Mesendoderm (in vitro differentiated cells): Measurements from ENCODE around the gene IQCM. TPM values are rescaled to one million over a fixed set of nuclear protein-coding genes. Genes with fewer than 3 reads are reported as not detected.

Experiments
- DNase-seq: peaks from one replicate; pipeline ENCODE4 v3.0.0; 2013
- H2AK5ac ChIP-seq: 2 replicates; pipeline ENCODE4 v1.6.1; 2013; ENCODE audit warnings: low read length, inconsistent platforms
- H2BK120ac ChIP-seq: 2 replicates; pipeline ENCODE4 v1.6.1; 2013; ENCODE audit warnings: low read depth, mild to moderate bottlenecking, low read length, moderate library complexity, mixed read lengths
- H2BK15ac ChIP-seq: replicated peaks from 2 replicates; pipeline ENCODE4 v1.6.1; 2013; ENCODE audit warnings: low read depth, mild to moderate bottlenecking, moderate library complexity
- H2BK5ac ChIP-seq: 2 replicates; pipeline ENCODE4 v1.6.1; 2013; ENCODE audit warnings: low read length, inconsistent platforms
- H3K18ac ChIP-seq: 2 replicates; pipeline ENCODE4 v1.6.1; 2013; ENCODE audit warnings: mild to moderate bottlenecking, low read length, mixed read lengths
- H3K23ac ChIP-seq: one replicate; pipeline ENCODE4 v1.6.1; 2013; ENCODE audit warnings: low read length
- H3K27ac ChIP-seq: 2 replicates; pipeline ENCODE4 v1.5.1; 2013; ENCODE audit warnings: low read depth, mild to moderate bottlenecking, inconsistent platforms, low read length, moderate library complexity
- H3K27me3 ChIP-seq: 2 replicates; pipeline ENCODE4 v1.6.1; 2013; ENCODE audit warnings: low read length, control low read depth, mild to moderate bottlenecking, inconsistent platforms; ENCODE audit not compliant: insufficient read depth, poor library complexity
- H3K36me3 ChIP-seq: 2 replicates; pipeline ENCODE4 v1.6.1; 2013; ENCODE audit warnings: low read length, inconsistent platforms; ENCODE audit not compliant: control insufficient read depth, insufficient read depth
- H3K4ac ChIP-seq: one replicate; pipeline ENCODE4 v1.6.1; 2013; ENCODE audit warnings: low read depth, mild to moderate bottlenecking, low read length, moderate library complexity
- H3K4me1 ChIP-seq: 2 replicates; pipeline ENCODE4 v1.6.1; 2013; ENCODE audit warnings: low read depth, low read length, inconsistent platforms; ENCODE audit not compliant: control insufficient read depth
- H3K4me2 ChIP-seq: 2 replicates; pipeline ENCODE4 v1.6.1; 2013; ENCODE audit warnings: low read length
- H3K4me3 ChIP-seq: 2 replicates; pipeline ENCODE4 v1.5.1; 2013; ENCODE audit warnings: mild to moderate bottlenecking, low read length
- H3K56ac ChIP-seq: one replicate; pipeline ENCODE4 v1.6.1; 2013; ENCODE audit warnings: low read length
- H3K79me1 ChIP-seq: 2 replicates; pipeline ENCODE4 v1.6.1; 2013; ENCODE audit warnings: low read length, inconsistent platforms
- H3K79me2 ChIP-seq: 2 replicates; pipeline ENCODE4 v1.6.1; 2013; ENCODE audit warnings: mild to moderate bottlenecking, low read length; ENCODE audit not compliant: control insufficient read depth, insufficient read depth
- H3K9ac ChIP-seq: 2 replicates; pipeline ENCODE4 v1.6.1; 2013; ENCODE audit warnings: low read length, inconsistent platforms
- H4K5ac ChIP-seq: one replicate; pipeline ENCODE4 v1.6.1; 2013; ENCODE audit warnings: low read length
- H4K8ac ChIP-seq: one replicate; pipeline ENCODE4 v1.6.1; 2013; ENCODE audit warnings: low read depth, mild to moderate bottlenecking, control low read depth, low read length, moderate library complexity
- WGBS: extraction: QIAGEN DNeasy Blood & Tissue Kit; methylation state at CpG from one replicate; pipeline ENCODE4 v1.1.7; 2013; ENCODE audit warnings: low lambda C conversion rate, missing lambda C conversion rate; ENCODE audit not compliant: insufficient coverage; ENCODE audit errors: extremely low coverage; 5-methylcytosine and 5-hydroxymethylcytosine counted together
- polyA plus RNA-seq, 2 experiments: library from polyadenylated mRNA; stranded (reverse); fragments of 200-250 nt; gene quantifications; one replicate each; pipeline ENCODE4 v1.2.3, GENCODE V29; 2013

Gene IQCM, protein sequence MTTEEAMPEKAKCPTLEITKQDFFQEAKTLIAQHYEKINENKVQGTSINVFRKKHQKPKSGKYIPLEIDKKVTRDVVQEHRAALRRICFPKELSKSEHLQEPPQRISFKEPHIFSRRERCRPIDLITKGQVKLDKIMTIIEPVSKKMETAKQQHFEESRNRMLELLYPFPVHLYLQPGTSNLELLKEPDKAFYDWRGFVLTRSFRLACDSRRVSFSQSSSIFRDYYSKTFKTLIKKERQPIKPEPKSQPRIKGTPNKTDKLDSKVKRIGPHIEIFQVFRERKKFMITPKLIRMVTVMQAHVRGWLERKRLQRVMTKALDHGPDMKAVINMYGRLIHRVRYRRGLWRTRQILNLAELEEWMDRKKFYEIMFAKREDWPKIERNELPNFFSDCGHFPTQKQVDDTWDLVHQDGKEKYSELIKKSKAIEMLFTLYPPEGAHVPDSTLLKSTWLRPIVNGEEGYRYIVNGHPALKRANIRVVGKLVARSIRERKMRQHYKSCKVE
- not detected for polyA plus RNA-seq (2013, experiment 1 of 2)
- polyA plus RNA-seq (2013, experiment 2 of 2) = not detected

DNA sequence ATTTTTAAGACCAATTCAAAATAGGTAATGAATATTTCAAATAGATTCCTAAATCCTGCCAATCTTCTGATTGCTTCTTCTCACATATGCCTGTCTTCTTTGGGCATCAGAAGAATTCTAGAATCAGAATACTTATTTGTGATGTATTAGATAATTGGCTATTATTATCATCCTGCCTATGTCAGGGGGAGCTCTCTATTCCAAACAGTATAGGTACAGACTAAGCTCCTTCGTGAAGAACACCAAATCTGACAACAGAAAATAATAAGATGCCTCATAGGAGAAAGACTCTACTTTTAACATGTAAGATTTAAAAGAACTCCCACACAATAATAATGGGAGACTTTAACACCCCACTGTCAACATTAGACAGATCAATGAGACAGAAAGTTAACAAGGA lies at the start of gene IQCM:
Gene IQCM (minus strand): TSS at position 101 of the 400 bp plus-strand sequence. CDS start 73,152 bp downstream, outside the sequence.
- Histone ChIP-seq H3K18ac (no peak within 1 kb of the TSS), H3K4me2 (no peak within 1 kb of the TSS), H3K56ac (no peak within 1 kb of the TSS), H4K5ac (no peak within 1 kb of the TSS), H3K36me3 (no peaks in the 10 kb centered on the region), H3K9ac (no peak within 1 kb of the TSS), H3K4me3 (no peak within 1 kb of the TSS), H3K4ac (no peak within 1 kb of the TSS), H4K8ac (no peak within 1 kb of the TSS), H3K79me2 (no peaks in the 10 kb centered on the region), H3K79me1 (no peaks in the 10 kb centered on the region), H2BK120ac (no peak within 1 kb of the TSS), H2BK15ac (no peak within 1 kb of the TSS), H3K27me3 (no peaks in the 10 kb centered on the region), H2BK5ac (no peak within 1 kb of the TSS), H3K4me1 (no peaks in the 10 kb centered on the region), H3K23ac (no peak within 1 kb of the TSS), H2AK5ac (no peak within 1 kb of the TSS), H3K27ac (no peak within 1 kb of the TSS)
- no peak for DNase-seq
- WGBS = no CpG with 5 or more reads among the region's 1 CpG

GRCh38 chr4:149857446-149857845 lies 41.8 kb upstream of the IQCM start:
- no peak overlapping the region for H2BK5ac ChIP-seq
- H2AK5ac ChIP-seq = no peak overlapping the region
- DNase-seq = no peak
- no peak overlapping the region for H3K18ac ChIP-seq
- no peak overlapping the region for H3K4me3 ChIP-seq
- H3K79me2 ChIP-seq = no peaks in the 10 kb centered on the region
- no peak overlapping the region for H3K23ac ChIP-seq
- H3K4me2 ChIP-seq = no peak overlapping the region
- no peak overlapping the region for H4K8ac ChIP-seq
- H2BK120ac ChIP-seq = no peak overlapping the region
- H2BK15ac ChIP-seq = no peak overlapping the region
- H3K27ac ChIP-seq = no peak overlapping the region
- WGBS = no CpG with 5 or more reads among the region's 3 CpGs
- H3K36me3 ChIP-seq = no peaks in the 10 kb centered on the region
- H3K4me1 ChIP-seq = no peaks in the 10 kb centered on the region
- no peaks in the 10 kb centered on the region for H3K79me1 ChIP-seq
- H3K56ac ChIP-seq = no peak overlapping the region
- no peak overlapping the region for H3K4ac ChIP-seq
- H4K5ac ChIP-seq = no peak overlapping the region
- H3K9ac ChIP-seq = no peak overlapping the region
- H3K27me3 ChIP-seq = no peaks in the 10 kb centered on the region

GRCh38 chr4:149845743-149846142 lies 30.1 kb upstream of the IQCM start:
- Histone ChIP-seq H2BK15ac (no peak overlapping the region), H3K36me3 (no peaks in the 10 kb centered on the region), H3K23ac (no peak overlapping the region), H3K79me1 (no peaks in the 10 kb centered on the region), H3K9ac (no peak overlapping the region), H3K79me2 (no peaks in the 10 kb centered on the region), H3K56ac (no peak overlapping the region), H3K27ac (no peak overlapping the region), H2AK5ac (no peak overlapping the region), H3K18ac (no peak overlapping the region), H4K5ac (no peak overlapping the region), H2BK120ac (no peak overlapping the region), H3K27me3 (no peaks in the 10 kb centered on the region), H3K4ac (no peak overlapping the region), H3K4me3 (no peak overlapping the region), H3K4me2 (no peak overlapping the region), H2BK5ac (no peak overlapping the region), H3K4me1 (no peaks in the 10 kb centered on the region), H4K8ac (no peak overlapping the region)
- no peak for DNase-seq

- WGBS = no CpG with 5 or more reads among the region's 1 CpG
- H3K4me1 ChIP-seq = no peaks in the 10 kb centered on the region
Observed at GRCh38 chr4:149841686-149842085, 26.0 kb upstream of the IQCM start.

DNA sequence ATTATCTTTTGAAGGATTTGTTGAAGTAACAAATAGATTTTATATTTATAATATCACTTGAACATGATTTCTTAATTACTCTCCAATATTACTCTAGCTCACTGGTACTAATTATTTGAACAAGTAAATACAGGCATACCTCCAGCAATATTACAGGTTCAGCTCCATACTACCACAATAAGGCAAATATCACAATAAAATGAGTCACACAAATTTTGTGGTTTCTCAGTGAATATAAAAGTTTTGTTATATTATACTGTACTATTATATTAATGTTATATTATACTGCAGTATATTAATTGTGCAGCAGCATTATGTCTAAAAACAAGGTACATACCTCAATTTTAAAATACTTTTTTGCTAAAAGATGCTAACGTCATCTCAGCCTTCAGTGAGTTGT lies 22.4 kb upstream of the IQCM start:
- no peak for DNase-seq
- H3K56ac ChIP-seq = no peak overlapping the region
- H3K27me3 ChIP-seq = no peaks in the 10 kb centered on the region
- H3K79me2 ChIP-seq = no peaks in the 10 kb centered on the region
- no peak overlapping the region for H3K27ac ChIP-seq
- H3K79me1 ChIP-seq = no peaks in the 10 kb centered on the region
- no CpG with 5 or more reads among the region's 1 CpG for WGBS
- H4K5ac ChIP-seq = no peak overlapping the region
- no peak overlapping the region for H3K18ac ChIP-seq
- H3K36me3 ChIP-seq = no peaks in the 10 kb centered on the region
- no peak overlapping the region for H4K8ac ChIP-seq
- no peak overlapping the region for H3K4me2 ChIP-seq
- H3K4me1 ChIP-seq = no peaks in the 10 kb centered on the region
- H3K9ac ChIP-seq = no peak overlapping the region
- H2AK5ac ChIP-seq = no peak overlapping the region
- no peak overlapping the region for H3K4me3 ChIP-seq
- H2BK5ac ChIP-seq = no peak overlapping the region
- no peak overlapping the region for H2BK15ac ChIP-seq
- H3K4ac ChIP-seq = no peak overlapping the region
- no peak overlapping the region for H3K23ac ChIP-seq
- no peak overlapping the region for H2BK120ac ChIP-seq

More at GRCh38 chr4:149841686-149842085, 26.0 kb upstream of the IQCM start:
- Histone ChIP-seq H2AK5ac (no peak overlapping the region), H2BK15ac (no peak overlapping the region), H4K8ac (no peak overlapping the region), H4K5ac (no peak overlapping the region), H3K9ac (no peak overlapping the region), H3K36me3 (no peaks in the 10 kb centered on the region), H3K18ac (no peak overlapping the region), H3K4ac (no peak overlapping the region), H3K23ac (no peak overlapping the region), H2BK5ac (no peak overlapping the region), H3K56ac (no peak overlapping the region), H3K79me1 (no peaks in the 10 kb centered on the region), H2BK120ac (no peak overlapping the region), H3K27me3 (no peaks in the 10 kb centered on the region), H3K4me3 (no peak overlapping the region), H3K27ac (no peak overlapping the region), H3K4me2 (no peak overlapping the region), H3K79me2 (no peaks in the 10 kb centered on the region)
- peak; percentile 74 for DNase-seq
